GM18873 (cell line): Measurements from ENCODE around the gene NBPF12.
"Not testable (repeated sequence)": the region's sequence is repeated elsewhere in the genome, so short reads cannot be mapped to it uniquely, and the experiment has no call there.

Experiments used
- ATAC-seq: cut with Tn5 transposase; IDR thresholded peaks from one replicate; pipeline ENCODE4 v1.9.1; 2021; ENCODE audit warnings: mild to moderate bottlenecking, moderate library complexity, moderate number of reproducible peaks; ENCODE audit not compliant: unreplicated experiment, low FRiP score

Gene NBPF12

GRCh38 chr1:146985855-146986254 lies 47.7 kb downstream of the NBPF12 start:
- not testable (repeated sequence) for ATAC-seq

GRCh38 chr1:146986450-146986849 lies 48.3 kb downstream of the NBPF12 start:
- not testable (repeated sequence) for ATAC-seq

DNA sequence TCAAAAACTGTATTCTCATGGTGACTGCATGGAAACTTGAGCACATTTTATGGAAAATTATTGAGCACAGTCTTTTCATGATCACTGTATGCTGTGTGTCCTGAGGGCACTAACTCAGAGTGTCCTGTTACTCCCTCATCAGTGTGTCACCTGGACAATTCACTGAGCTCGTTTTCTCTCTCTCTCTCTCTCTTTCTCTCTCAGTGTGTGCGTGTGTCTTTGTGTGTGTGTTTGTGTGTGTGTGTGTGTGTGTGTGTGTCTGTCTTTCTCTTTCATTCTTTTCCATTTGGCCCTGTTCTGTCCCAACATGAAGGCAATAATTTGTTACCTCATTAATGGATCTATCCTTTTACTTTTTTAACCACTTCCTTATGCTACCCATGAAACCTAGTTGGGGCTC lies 49.4 kb downstream of the NBPF12 start:
- ATAC-seq: not testable (repeated sequence)

- not testable (repeated sequence) for ATAC-seq
Observed at GRCh38 chr1:146989455-146989854, 51.3 kb downstream of the NBPF12 start.

DNA sequence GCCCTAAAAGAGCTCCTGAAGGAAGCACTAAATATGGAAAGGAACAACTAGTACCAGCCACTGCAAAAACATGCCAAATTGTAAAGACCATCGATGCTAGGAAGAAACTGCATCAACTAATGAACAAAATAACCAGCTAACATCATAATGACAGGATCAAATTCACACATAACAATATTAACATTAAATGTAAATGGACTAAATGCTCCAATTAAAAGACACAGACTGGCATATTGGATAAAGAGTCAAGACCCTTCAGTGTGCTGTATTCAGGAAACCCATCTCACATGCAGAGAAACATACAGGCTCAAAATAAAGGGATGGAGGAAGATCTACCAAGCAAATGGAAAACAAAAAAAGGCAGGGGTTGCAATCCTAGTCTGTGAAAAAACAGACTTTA lies 70.4 kb downstream of the NBPF12 start:
- not testable (repeated sequence) for ATAC-seq

DNA sequence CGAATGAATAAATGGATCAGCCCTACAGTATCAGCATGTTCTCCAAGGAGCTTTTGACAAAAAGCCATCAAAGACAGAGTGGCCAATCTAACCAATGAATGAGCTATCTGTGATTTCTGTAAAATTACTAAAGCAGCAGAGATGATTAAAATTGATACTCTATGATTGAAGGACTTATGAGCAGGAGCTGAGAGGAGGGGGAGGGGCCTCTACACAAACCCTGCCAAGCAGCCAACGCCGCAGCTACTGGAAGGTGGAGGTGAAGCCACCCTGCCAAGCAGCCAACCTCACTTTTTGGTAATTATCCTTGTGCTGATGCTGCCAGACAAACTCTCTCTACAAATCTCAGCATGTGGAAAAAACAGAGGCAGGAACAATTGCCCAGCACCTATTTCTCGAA lies 88.9 kb downstream of the NBPF12 start:
- not testable (repeated sequence) for ATAC-seq

DNA sequence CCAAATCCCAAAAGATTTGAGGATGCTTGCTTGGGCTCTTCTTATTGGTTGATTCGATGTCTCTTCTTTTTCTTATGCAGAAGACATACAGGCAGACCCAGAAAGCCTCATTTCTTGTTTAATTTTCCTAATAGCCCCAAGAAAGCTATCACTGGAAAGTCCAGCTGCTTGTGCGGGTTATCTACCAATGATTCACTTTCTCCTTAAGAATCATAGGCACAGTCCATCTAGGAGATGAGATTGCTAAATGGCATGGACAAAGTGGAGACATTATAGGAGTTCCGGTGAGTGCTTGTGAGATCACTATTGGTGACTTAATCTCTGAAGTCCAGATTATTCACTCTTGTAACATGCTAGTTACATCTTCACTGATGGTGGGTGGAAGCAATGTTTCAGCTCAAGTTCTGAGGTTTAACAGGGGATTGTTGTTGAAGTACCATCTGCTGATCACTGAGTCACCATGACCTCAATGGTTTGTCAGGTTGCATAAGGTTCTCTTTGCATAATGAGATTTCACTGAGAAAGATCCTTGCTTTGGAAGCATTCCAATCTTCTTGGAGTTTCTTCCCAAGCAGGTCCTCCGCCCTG lies 92.0 kb downstream of the NBPF12 start:
- ATAC-seq: not testable (repeated sequence)

DNA sequence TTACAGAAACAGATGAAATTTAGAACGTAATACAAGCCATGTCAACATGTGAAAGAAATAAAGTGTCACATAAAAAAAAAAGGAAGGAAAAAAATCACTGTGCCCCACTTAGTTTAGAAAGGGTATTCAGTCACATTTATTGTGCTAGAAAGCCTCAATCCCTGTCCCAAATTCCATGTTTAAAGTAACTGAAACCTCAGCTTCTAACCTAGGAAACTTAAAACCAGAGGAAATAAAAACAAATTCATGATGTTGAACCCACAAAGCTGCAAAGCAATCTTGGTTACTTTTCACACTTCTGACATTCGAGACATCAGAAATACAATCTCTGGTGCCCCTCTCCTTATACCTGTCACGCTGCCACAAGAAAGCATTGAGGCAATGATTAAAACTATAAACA lies 101.8 kb downstream of the NBPF12 start:
- no peak for ATAC-seq

- not testable (repeated sequence) for ATAC-seq
Observed at GRCh38 chr1:147042891-147043290, 104.8 kb downstream of the NBPF12 start.

GRCh38 chr1:147044511-147044910 lies 106.4 kb downstream of the NBPF12 start:
- not testable (repeated sequence) for ATAC-seq
